ENCODE results near the gene BCL7A.

GRCh38 chr12:122001466-122002209, 20.0 kb upstream of the BCL7A start:
- TF ChIP-seq POLR2A (IDR thresholded peaks at IDR 0.05; ENCODE audit: low read depth, low read length) (no peak), MTA2 (IDR thresholded peaks at IDR 0.05; ENCODE audit: low read depth) (no peak), NRF1 (conservative IDR thresholded peaks at IDR 0.05; ENCODE audit: low read depth, low read length) (no peak), MXI1 (IDR thresholded peaks at IDR 0.05; ENCODE audit: low read depth, low read length) (no peak), ZNF274 (IDR thresholded peaks at IDR 0.05; ENCODE audit: insufficient read depth, insufficient read length) (no peak), CTCF (IDR thresholded peaks at IDR 0.05 in 2 of 3, conservative IDR thresholded peaks at IDR 0.05 in 1 of 3; ENCODE audit: control insufficient read depth in 2 of 3, extremely low read depth in 1 of 3, insufficient read depth in 1 of 3, low read depth in 3 of 3, low read length in 3 of 3) (no peak), POLR2AphosphoS5 (IDR thresholded peaks at IDR 0.05; ENCODE audit: low read length) (no peak), TAF1 (IDR thresholded peaks at IDR 0.05; ENCODE audit: borderline replicate concordance, low read depth, low read length) (no peak), NFYB (IDR thresholded peaks at IDR 0.05; ENCODE audit: insufficient read depth, low read depth, low read length) (no peak), MYC (IDR thresholded peaks at IDR 0.05; ENCODE audit: insufficient read depth, insufficient read length, insufficient replicate concordance, low read length, severe bottlenecking) (no peak)

Measured in GM12878 (cell line).